Mucosa of descending colon (tissue), 3 donors: ENCODE measurements around the gene C2CD4A. TPM values are rescaled to one million over a fixed set of nuclear protein-coding genes. Genes with fewer than 3 reads are reported as not detected.

ENCODE experiments used
- ATAC-seq: fragments of 200-7000 bp; cut with Tn5 transposase; one replicate; pipeline ENCODE4 v1.9.1; 2020; ENCODE audit warnings: mild to moderate bottlenecking, moderate library complexity
- DNase-seq, 3 donors: peaks; one replicate each; pipeline ENCODE4 v3.0.0-alpha.2; 2020
- H3K36me3 ChIP-seq: fragments of 200-600 bp; one replicate; pipeline ENCODE4 v1.8.0; 2021; ENCODE audit warnings: low read depth, mild to moderate bottlenecking
- H3K4me1 ChIP-seq: fragments of 200-600 bp; one replicate; pipeline ENCODE4 v1.8.0; 2021; ENCODE audit warnings: low read depth, mild to moderate bottlenecking
- H3K4me3 ChIP-seq: fragments of 200-600 bp; one replicate; pipeline ENCODE4 v1.8.0; 2021; ENCODE audit warnings: mild to moderate bottlenecking
- H3K9me3 ChIP-seq: fragments of 200-600 bp; one replicate; pipeline ENCODE4 v1.8.0; 2021; ENCODE audit warnings: mild to moderate bottlenecking
- intact Hi-C, 2 donors: fragments of 100-400 bp; cut with DNase I in 1 of 2; cut with micrococcal nuclease in 1 of 2; formaldehyde crosslinking; loops; one replicate each; pipeline versions ENCODE4 v1.11.0 to v1.11.1; 2022; cut with DNase I, micrococcal nuclease
- total RNA-seq, 3 donors: library from RNA; stranded (reverse); fragmentation: NEBNext Ultra II Directional in 2 of 3; extraction: Animal tissue kit (Norgen Biotek cat#: 25700) in 2 of 3; gene quantifications; one replicate each; pipeline versions ENCODE4 v1.2.1 to v1.2.4, GENCODE V29; 2021 to 2023
- TF ChIP-seq, protein P1 (sequence below): fragments of 200-600 bp; IDR thresholded peaks from one replicate; pipeline ENCODE4 v1.8.0; 2022; ENCODE audit warnings: antibody characterized with exemption, mild to moderate bottlenecking
- donor health status: DM: no; HTN: no; CAD: no; lungs with moderate emphysema.
- donor health status: DM: no; HTN: no; CAD: no.
- donor health status: DM: no; HTN: yes; CAD: no.

Gene C2CD4A
- total RNA-seq, 3 donors from 2014 or later: 0.28 to 1.9 (median 0.29) TPM

GRCh38 chr15:62071711-62072308, 5.0 kb downstream of the C2CD4A start:
- intact Hi-C loops: no loop called here
- ATAC-seq (no peak), DNase-seq (no peak)
- TF ChIP-seq, protein P1, sequence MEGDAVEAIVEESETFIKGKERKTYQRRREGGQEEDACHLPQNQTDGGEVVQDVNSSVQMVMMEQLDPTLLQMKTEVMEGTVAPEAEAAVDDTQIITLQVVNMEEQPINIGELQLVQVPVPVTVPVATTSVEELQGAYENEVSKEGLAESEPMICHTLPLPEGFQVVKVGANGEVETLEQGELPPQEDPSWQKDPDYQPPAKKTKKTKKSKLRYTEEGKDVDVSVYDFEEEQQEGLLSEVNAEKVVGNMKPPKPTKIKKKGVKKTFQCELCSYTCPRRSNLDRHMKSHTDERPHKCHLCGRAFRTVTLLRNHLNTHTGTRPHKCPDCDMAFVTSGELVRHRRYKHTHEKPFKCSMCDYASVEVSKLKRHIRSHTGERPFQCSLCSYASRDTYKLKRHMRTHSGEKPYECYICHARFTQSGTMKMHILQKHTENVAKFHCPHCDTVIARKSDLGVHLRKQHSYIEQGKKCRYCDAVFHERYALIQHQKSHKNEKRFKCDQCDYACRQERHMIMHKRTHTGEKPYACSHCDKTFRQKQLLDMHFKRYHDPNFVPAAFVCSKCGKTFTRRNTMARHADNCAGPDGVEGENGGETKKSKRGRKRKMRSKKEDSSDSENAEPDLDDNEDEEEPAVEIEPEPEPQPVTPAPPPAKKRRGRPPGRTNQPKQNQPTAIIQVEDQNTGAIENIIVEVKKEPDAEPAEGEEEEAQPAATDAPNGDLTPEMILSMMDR: no peak
- H3K36me3 ChIP-seq: no peaks in the 10 kb centered on the region
- no peak overlapping the region for H3K4me3 ChIP-seq
- H3K9me3 ChIP-seq: no peaks in the 10 kb centered on the region
- peaks cover 13% of the 10 kb centered on the region for H3K4me1 ChIP-seq

DNA sequence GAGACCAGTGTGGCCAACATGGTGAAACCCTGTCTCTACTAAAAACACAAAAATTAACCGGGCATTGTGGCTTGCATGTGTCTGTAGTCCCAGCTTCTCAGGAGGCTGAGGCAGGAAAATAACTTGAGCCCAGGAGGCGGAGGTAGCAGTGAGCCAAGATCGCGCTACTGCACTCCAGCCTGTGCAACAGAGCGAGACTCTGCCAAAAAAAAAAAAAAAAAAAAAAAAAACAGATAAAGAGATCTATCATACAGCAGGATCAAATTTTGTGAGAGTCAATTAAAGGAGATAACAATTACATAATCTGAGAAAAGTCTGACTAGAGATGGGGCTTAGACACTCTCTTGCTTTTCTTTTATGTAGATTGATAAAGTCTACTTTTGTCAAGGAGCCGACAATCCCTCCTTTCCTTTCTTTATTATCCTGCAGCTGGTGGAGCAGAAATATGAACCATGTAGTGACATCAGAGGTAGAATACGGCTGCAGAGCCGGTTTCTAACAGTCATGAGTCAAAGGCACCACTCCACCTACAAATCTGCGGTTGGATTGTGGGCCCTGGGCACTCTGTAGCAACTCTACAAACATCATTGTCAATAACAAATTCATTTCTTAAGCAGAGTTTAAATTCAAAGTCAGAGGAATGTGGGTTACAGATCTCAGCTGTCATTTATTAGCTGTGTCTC, 9.0 kb downstream of the C2CD4A start:
- intact Hi-C loops: no loop called here
- no peaks in the 10 kb centered on the region for H3K4me1 ChIP-seq
- no peaks in the 10 kb centered on the region for H3K9me3 ChIP-seq
- no peaks in the 10 kb centered on the region for H3K36me3 ChIP-seq
- TF ChIP-seq, protein P1: no peak
- no peak overlapping the region for H3K4me3 ChIP-seq
- peak; percentile 76 for ATAC-seq
- peak in 1 of 3 donors; percentile 16 for DNase-seq

DNA sequence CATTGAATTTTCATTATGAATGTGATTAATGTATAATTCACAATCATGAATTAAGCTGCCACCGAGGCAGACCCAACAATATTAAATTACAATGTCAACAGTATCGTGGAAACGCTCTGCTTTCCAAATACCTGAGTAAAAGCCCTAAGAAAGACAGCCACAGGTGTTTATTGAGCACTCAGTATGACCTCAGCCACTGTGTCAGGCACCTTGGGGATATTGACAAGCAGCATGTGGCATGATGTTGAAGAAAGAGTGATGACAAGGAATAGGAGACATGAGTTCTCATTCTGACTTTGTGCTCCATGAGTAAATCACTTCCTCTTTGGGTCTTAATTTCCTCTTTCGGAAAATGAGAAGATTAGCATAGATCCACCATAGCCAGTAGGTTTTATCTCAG, 12.8 kb downstream of the C2CD4A start:
- Histone ChIP-seq H3K4me3 (no peak overlapping the region), H3K9me3 (no peaks in the 10 kb centered on the region), H3K4me1 (peaks cover 9% of the 10 kb centered on the region), H3K36me3 (no peaks in the 10 kb centered on the region)
- no peak for ATAC-seq
- TF ChIP-seq, protein P1: no peak
- no peak for DNase-seq
- intact Hi-C loops: no loop called here

DNA sequence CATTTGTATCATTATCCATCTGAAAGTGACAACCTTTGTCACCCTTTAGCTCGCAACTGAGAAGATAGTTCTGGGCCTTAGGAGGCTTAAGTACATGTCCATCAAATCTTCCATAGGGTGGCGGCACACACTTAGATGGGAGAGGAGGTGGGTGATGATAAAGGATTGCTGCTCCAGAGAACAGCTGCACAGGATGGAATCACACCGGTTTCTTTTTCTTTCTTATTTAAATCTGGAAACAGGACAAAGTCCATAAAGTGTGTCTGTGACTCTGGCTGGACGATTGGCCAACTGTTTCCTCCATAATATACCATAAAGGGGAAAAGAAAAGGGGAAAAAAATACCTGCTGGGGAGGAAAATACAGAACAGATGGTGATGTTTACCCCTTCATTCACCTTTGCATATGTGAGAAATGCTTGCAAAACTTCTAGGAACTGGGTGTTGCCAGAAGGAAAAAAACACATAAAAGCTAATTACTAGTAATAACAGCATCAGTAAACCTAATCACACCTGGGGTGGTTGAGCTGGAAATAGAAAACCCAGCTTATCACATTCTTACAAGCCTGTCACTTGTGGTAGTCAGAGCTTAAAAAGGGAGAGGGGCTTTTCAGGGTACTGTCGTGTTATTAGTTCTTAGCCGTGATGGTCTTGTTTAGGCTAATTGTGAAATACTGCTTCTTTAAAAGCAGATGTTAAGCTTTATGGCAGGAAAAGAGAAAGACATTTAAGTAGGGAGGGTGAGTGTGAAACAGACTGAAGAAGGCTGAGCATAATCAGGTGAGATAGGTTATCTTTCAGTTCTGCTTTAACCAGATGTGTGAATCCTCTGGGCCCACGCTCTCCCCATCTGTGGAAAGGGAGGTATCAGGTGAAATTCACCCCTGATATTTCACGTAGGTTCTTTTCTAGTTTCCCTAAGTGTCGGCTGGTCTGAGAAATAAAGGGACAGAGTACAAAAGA, 16.7 kb downstream of the C2CD4A start:
- DNase-seq (peak in 1 of 3 donors; percentile 23), ATAC-seq (peak; percentile 80)
- H3K36me3 ChIP-seq: no peaks in the 10 kb centered on the region
- no peak overlapping the region for H3K4me3 ChIP-seq
- peaks cover 9% of the 10 kb centered on the region for H3K4me1 ChIP-seq
- TF ChIP-seq, protein P1: no peak
- no peaks in the 10 kb centered on the region for H3K9me3 ChIP-seq
- intact Hi-C loops: no loop called here

- Histone ChIP-seq H3K4me3 (no peak overlapping the region), H3K9me3 (no peaks in the 10 kb centered on the region), H3K36me3 (no peaks in the 10 kb centered on the region), H3K4me1 (peaks cover 9% of the 10 kb centered on the region)
- TF ChIP-seq, protein P1: no peak
- no peak for DNase-seq
- intact Hi-C loops: no loop called here
- no peak for ATAC-seq
Measured at GRCh38 chr15:62085740-62086139, 19.0 kb downstream of the C2CD4A start.
